ENCODE data around the gene CHD5.

DNA sequence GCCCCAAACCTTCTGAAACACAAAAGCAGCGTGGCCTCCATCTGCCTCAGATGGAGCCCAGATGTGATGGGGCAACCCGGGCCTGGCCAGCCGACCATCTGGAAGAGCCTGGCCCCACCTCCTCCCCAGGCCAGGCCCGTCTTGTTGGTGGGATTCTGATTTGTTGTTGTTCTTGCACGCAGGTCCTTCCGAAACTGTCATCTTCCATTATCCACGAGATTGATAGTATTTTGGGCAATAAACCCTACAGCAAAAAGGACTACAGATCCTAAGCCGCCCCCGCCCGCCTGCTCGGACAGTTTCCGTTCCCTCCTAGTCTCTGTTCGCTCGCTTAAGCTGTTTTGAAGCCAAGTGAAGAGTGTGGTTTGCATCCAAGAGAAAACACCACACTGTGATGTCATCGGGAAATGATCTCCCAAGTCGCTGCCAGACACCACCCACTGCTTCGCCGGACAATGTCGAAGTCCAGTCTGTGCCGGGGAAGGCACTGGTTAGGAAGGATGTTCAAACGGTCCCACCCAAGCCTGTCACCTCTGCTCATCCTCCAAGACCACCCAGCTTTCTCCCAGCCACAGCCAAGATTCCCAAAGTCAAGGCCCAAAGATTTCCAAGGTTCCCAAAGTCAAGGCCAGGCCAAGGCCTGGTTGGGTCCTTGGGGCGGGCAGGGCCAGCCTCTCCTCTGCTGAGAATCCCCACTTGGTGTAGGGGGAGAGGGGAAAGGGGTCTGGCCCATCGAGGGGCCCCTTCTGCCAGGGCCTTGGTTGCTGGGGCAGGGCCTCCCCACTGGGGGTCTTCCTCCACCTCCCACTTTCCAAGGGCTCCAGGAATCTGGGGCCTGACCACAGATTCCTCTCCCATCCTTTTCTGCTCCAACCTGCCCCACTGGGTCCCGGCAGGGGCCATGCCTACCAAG lies 81.6 kb downstream of the CHD5 start:
- TF ChIP-seq RCOR1 (IDR thresholded peaks at IDR 0.05; ENCODE audit: low read depth, low read length) (no peak), EHMT2 (IDR thresholded peaks at IDR 0.05; ENCODE audit: low read depth) (no peak), BHLHE40 (IDR thresholded peaks at IDR 0.05; ENCODE audit: low read depth, low read length) (no peak), RAD21 (conservative IDR thresholded peaks at IDR 0.05 in 1 of 2, IDR thresholded peaks at IDR 0.05 in 1 of 2) (no peak), CHD2 (IDR thresholded peaks at IDR 0.05; ENCODE audit: low read length, partially characterized antibody) (no peak), NPAS2 (CRISPR knock-in tag; IDR thresholded peaks at IDR 0.05; ENCODE audit: borderline replicate concordance) (no peak), POLR2A (IDR thresholded peaks at IDR 0.05; ENCODE audit: low read length) (no peak)
- TF ChIP-seq, protein P1, sequence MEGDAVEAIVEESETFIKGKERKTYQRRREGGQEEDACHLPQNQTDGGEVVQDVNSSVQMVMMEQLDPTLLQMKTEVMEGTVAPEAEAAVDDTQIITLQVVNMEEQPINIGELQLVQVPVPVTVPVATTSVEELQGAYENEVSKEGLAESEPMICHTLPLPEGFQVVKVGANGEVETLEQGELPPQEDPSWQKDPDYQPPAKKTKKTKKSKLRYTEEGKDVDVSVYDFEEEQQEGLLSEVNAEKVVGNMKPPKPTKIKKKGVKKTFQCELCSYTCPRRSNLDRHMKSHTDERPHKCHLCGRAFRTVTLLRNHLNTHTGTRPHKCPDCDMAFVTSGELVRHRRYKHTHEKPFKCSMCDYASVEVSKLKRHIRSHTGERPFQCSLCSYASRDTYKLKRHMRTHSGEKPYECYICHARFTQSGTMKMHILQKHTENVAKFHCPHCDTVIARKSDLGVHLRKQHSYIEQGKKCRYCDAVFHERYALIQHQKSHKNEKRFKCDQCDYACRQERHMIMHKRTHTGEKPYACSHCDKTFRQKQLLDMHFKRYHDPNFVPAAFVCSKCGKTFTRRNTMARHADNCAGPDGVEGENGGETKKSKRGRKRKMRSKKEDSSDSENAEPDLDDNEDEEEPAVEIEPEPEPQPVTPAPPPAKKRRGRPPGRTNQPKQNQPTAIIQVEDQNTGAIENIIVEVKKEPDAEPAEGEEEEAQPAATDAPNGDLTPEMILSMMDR (IDR thresholded peaks at IDR 0.05): no peak
- TF ChIP-seq, protein P2, sequence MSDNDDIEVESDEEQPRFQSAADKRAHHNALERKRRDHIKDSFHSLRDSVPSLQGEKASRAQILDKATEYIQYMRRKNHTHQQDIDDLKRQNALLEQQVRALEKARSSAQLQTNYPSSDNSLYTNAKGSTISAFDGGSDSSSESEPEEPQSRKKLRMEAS (IDR thresholded peaks at IDR 0.05): no peak
- TF ChIP-seq, protein P3, sequence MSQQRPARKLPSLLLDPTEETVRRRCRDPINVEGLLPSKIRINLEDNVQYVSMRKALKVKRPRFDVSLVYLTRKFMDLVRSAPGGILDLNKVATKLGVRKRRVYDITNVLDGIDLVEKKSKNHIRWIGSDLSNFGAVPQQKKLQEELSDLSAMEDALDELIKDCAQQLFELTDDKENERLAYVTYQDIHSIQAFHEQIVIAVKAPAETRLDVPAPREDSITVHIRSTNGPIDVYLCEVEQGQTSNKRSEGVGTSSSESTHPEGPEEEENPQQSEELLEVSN (IDR thresholded peaks at IDR 0.05; ENCODE audit: borderline replicate concordance, low read depth): no peak
- TF ChIP-seq, protein P4, sequence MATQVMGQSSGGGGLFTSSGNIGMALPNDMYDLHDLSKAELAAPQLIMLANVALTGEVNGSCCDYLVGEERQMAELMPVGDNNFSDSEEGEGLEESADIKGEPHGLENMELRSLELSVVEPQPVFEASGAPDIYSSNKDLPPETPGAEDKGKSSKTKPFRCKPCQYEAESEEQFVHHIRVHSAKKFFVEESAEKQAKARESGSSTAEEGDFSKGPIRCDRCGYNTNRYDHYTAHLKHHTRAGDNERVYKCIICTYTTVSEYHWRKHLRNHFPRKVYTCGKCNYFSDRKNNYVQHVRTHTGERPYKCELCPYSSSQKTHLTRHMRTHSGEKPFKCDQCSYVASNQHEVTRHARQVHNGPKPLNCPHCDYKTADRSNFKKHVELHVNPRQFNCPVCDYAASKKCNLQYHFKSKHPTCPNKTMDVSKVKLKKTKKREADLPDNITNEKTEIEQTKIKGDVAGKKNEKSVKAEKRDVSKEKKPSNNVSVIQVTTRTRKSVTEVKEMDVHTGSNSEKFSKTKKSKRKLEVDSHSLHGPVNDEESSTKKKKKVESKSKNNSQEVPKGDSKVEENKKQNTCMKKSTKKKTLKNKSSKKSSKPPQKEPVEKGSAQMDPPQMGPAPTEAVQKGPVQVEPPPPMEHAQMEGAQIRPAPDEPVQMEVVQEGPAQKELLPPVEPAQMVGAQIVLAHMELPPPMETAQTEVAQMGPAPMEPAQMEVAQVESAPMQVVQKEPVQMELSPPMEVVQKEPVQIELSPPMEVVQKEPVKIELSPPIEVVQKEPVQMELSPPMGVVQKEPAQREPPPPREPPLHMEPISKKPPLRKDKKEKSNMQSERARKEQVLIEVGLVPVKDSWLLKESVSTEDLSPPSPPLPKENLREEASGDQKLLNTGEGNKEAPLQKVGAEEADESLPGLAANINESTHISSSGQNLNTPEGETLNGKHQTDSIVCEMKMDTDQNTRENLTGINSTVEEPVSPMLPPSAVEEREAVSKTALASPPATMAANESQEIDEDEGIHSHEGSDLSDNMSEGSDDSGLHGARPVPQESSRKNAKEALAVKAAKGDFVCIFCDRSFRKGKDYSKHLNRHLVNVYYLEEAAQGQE (IDR thresholded peaks at IDR 0.05): no peak
